ENCODE measurements around the gene GLYATL1B. TPM values are rescaled to one million over a fixed set of nuclear protein-coding genes. Genes with fewer than 3 reads are reported as not detected.

Gene GLYATL1B
- total RNA-seq, 1 experiment from 2014 or later, result not detected

DNA sequence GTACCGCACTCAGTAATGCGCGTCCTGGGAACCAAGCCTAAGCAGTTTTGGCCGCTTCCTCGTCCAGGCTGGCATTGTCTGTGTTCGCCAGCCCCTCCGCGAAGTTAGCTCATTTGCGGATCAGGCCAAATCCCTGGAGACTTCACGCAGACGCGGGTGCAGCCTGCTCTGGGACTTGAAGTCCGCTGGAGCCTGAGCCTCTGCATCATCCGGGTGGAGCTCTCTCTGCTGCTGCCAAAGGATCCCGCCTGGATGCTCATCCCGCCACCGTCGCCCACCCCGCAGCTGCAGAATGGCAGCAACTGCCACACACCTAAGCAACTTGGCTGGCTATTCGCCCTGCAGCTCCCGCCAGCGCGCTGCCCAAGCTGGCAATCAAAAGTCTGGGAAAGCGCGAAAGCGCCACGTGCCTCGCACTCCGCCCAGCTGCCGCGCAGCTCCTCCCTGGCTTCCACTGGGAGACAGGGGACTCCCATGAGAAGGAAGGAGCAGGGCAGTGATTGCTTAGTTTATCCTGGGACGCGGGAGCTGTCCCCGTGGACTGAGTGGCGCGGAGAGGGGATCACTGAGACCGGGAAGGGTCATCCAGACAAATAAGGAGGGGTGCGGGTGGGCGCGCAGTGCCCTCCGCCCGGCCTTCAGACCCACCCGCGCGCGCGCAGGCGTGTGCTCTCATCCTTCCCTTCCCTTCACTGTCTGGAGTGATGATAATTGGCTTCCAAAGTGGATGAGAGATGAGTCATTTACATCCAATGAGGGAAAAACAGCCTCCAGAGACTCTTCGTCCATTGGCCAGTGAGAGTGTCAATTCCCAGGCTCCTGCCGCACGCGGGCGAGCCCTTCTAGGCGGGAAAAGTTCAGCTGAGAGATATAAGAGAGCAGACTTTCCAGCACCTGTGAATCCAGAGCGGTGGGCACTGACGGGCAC, 23.2 kb upstream of the GLYATL1B start:
- RAD21 ChIA-PET (ENCODE audit: low non-redundant PET in 1 of 2, low total read pairs in 2 of 2, uncharacterized antibody in 2 of 2, unreplicated experiment in 2 of 2), result no interaction called here
- peaks cover 0 to 4% of the 10 kb centered on the region in 2 experiments; a peak in 2 of 4 replicates for H3K4me1 ChIP-seq (ENCODE audit: control insufficient read depth in 1 of 2, insufficient read depth in 2 of 2, low read length in 2 of 2)
- no peak overlapping the region for H3K27ac ChIP-seq (ENCODE audit: low read depth, low read length)
- H3K79me2 ChIP-seq (ENCODE audit: insufficient read depth, low read length), result no peaks in the 10 kb centered on the region
- DNase-seq (ENCODE audit: low read depth, low spot score), result no peak
- H3K4me2 ChIP-seq (ENCODE audit: low read length), result no peak overlapping the region
- no peaks in the 10 kb centered on the region for H4K20me1 ChIP-seq (ENCODE audit: insufficient read depth)
- H3K9ac ChIP-seq (ENCODE audit: low read length), result no peak overlapping the region
- no peak for TF ChIP-seq ZNF274 (IDR thresholded peaks at IDR 0.05; ENCODE audit: low read depth, low read length)
- TF ChIP-seq TCF7L2 (IDR thresholded peaks at IDR 0.05; ENCODE audit: borderline replicate concordance, extremely low read depth, insufficient read depth, insufficient read length), result no peak
- TF ChIP-seq POLR2AphosphoS5 (IDR thresholded peaks at IDR 0.05; ENCODE audit: low read depth, low read length), result no peak
- TF ChIP-seq JUND (IDR thresholded peaks at IDR 0.05), result no peak
- no peak for TF ChIP-seq POLR2A (IDR thresholded peaks at IDR 0.05; ENCODE audit: borderline replicate concordance, extremely low read depth, insufficient read depth, insufficient read length)
- TF ChIP-seq CBX3 (IDR thresholded peaks at IDR 0.05; ENCODE audit: low read depth), result no peak
- no peak for TF ChIP-seq CEBPB (IDR thresholded peaks at IDR 0.05; ENCODE audit: low read depth)
- TF ChIP-seq EZH2 (IDR thresholded peaks at IDR 0.05), result no peak
- no peak for TF ChIP-seq SRF (IDR thresholded peaks at IDR 0.05; ENCODE audit: low read depth)
- no peak for TF ChIP-seq RAD21 (IDR thresholded peaks at IDR 0.05; ENCODE audit: low read depth)
- TF ChIP-seq SP1 (IDR thresholded peaks at IDR 0.05; ENCODE audit: low read depth), result no peak
- TF ChIP-seq, protein P1, sequence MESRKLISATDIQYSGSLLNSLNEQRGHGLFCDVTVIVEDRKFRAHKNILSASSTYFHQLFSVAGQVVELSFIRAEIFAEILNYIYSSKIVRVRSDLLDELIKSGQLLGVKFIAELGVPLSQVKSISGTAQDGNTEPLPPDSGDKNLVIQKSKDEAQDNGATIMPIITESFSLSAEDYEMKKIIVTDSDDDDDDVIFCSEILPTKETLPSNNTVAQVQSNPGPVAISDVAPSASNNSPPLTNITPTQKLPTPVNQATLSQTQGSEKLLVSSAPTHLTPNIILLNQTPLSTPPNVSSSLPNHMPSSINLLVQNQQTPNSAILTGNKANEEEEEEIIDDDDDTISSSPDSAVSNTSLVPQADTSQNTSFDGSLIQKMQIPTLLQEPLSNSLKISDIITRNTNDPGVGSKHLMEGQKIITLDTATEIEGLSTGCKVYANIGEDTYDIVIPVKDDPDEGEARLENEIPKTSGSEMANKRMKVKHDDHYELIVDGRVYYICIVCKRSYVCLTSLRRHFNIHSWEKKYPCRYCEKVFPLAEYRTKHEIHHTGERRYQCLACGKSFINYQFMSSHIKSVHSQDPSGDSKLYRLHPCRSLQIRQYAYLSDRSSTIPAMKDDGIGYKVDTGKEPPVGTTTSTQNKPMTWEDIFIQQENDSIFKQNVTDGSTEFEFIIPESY (IDR thresholded peaks at IDR 0.05; ENCODE audit: extremely low read depth, insufficient replicate concordance, low read length), result no peak
- no peak for TF ChIP-seq YY1 (IDR thresholded peaks at IDR 0.05; ENCODE audit: extremely low read depth, insufficient replicate concordance, low read depth, low read length)
- TF ChIP-seq, protein P2, sequence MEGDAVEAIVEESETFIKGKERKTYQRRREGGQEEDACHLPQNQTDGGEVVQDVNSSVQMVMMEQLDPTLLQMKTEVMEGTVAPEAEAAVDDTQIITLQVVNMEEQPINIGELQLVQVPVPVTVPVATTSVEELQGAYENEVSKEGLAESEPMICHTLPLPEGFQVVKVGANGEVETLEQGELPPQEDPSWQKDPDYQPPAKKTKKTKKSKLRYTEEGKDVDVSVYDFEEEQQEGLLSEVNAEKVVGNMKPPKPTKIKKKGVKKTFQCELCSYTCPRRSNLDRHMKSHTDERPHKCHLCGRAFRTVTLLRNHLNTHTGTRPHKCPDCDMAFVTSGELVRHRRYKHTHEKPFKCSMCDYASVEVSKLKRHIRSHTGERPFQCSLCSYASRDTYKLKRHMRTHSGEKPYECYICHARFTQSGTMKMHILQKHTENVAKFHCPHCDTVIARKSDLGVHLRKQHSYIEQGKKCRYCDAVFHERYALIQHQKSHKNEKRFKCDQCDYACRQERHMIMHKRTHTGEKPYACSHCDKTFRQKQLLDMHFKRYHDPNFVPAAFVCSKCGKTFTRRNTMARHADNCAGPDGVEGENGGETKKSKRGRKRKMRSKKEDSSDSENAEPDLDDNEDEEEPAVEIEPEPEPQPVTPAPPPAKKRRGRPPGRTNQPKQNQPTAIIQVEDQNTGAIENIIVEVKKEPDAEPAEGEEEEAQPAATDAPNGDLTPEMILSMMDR (IDR thresholded peaks at IDR 0.05 in 2 of 3, conservative IDR thresholded peaks at IDR 0.05 in 1 of 3; ENCODE audit: borderline replicate concordance in 1 of 3, insufficient read depth in 1 of 3, low read depth in 2 of 3, low read length in 2 of 3), result no peak
- no peak for TF ChIP-seq EGR1 (IDR thresholded peaks at IDR 0.05; ENCODE audit: low read depth)
- TF ChIP-seq, protein P3, sequence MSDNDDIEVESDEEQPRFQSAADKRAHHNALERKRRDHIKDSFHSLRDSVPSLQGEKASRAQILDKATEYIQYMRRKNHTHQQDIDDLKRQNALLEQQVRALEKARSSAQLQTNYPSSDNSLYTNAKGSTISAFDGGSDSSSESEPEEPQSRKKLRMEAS (IDR thresholded peaks at IDR 0.05), result no peak
- TF ChIP-seq, protein P4, sequence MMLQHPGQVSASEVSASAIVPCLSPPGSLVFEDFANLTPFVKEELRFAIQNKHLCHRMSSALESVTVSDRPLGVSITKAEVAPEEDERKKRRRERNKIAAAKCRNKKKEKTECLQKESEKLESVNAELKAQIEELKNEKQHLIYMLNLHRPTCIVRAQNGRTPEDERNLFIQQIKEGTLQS (IDR thresholded peaks at IDR 0.05), result no peak
- no peak for TF ChIP-seq EZH2phosphoT487 (IDR thresholded peaks at IDR 0.05; ENCODE audit: borderline replicate concordance)
- ATAC-seq, result no peak
- intact Hi-C loops (cut with micrococcal nuclease), result no loop called here
- no peaks in the 10 kb centered on the region for H3K36me3 ChIP-seq (ENCODE audit: control insufficient read depth in 1 of 2, insufficient read depth in 2 of 2, low read length in 2 of 2)
- BruUV-seq (replicated peaks), result no TSS peak
- POLR2A ChIA-PET, result no interaction called here
- no peak overlapping the region for H2AFZ ChIP-seq (ENCODE audit: low read depth, low read length, poor library complexity, severe bottlenecking)
- peaks cover 37% of the 10 kb centered on the region for H3K27me3 ChIP-seq (ENCODE audit: insufficient read depth, low read length)
- no peak overlapping the region for H3K4me3 ChIP-seq (replicated peaks in 1 of 2; ENCODE audit: low read depth in 1 of 2, low read length in 2 of 2)
- CTCF ChIA-PET, result no interaction called here
- H3K9me2 ChIP-seq (ENCODE audit: insufficient read depth), result no peaks in the 10 kb centered on the region
- no peaks in the 10 kb centered on the region for H3K9me3 ChIP-seq (ENCODE audit: control insufficient read depth in 1 of 2, insufficient read depth in 1 of 2, low read depth in 1 of 2, low read length in 2 of 2)
